Adipocyte (in vitro differentiated cells): ENCODE data around the gene PRSS3.
"Not testable (repeated sequence)": the region's sequence is repeated elsewhere in the genome, so short reads cannot be mapped to it uniquely, and the experiment has no call there.

ENCODE experiments used
- DNase-seq: peaks from one replicate; pipeline ENCODE4 v3.0.0-alpha.2; 2015; ENCODE audit warnings: low read depth
- H3K27me3 ChIP-seq: replicated peaks from 2 replicates; pipeline ENCODE4 v1.7.0; 2013; ENCODE audit warnings: mild to moderate bottlenecking, low read length, moderate library complexity; ENCODE audit not compliant: control insufficient read depth, insufficient read depth
- H3K36me3 ChIP-seq: 2 replicates; pipeline ENCODE4 v1.7.0; 2013; ENCODE audit warnings: low read length, mild to moderate bottlenecking, moderate library complexity; ENCODE audit not compliant: control insufficient read depth, insufficient read depth, severe bottlenecking
- H3K4me1 ChIP-seq: 2 replicates; pipeline ENCODE4 v1.7.0; 2013; ENCODE audit warnings: mild to moderate bottlenecking, low read length, moderate library complexity; ENCODE audit not compliant: control insufficient read depth, insufficient read depth
- H3K4me3 ChIP-seq: 2 replicates; pipeline ENCODE4 v1.7.0; 2013; ENCODE audit warnings: mild to moderate bottlenecking, low read length, moderate library complexity
- H3K9ac ChIP-seq: 2 replicates; pipeline ENCODE4 v1.7.0; 2013; ENCODE audit warnings: mild to moderate bottlenecking, low read length, moderate library complexity
- H3K9me3 ChIP-seq: 2 replicates; pipeline ENCODE4 v1.7.0; 2013; ENCODE audit warnings: mild to moderate bottlenecking, low read length, moderate library complexity; ENCODE audit not compliant: control insufficient read depth

PRSS3 gene

GRCh38 chr9:33765411-33765810 lies 29.9 kb upstream of the PRSS3 start:
- H3K36me3 ChIP-seq, result no peaks in the 10 kb centered on the region
- peaks cover 2% of the 10 kb centered on the region for H3K4me1 ChIP-seq
- H3K4me3 ChIP-seq, result no peak overlapping the region
- no peaks in the 10 kb centered on the region for H3K27me3 ChIP-seq
- no peaks in the 10 kb centered on the region for H3K9me3 ChIP-seq
- DNase-seq, result peak; percentile 46
- no peak overlapping the region for H3K9ac ChIP-seq

DNA sequence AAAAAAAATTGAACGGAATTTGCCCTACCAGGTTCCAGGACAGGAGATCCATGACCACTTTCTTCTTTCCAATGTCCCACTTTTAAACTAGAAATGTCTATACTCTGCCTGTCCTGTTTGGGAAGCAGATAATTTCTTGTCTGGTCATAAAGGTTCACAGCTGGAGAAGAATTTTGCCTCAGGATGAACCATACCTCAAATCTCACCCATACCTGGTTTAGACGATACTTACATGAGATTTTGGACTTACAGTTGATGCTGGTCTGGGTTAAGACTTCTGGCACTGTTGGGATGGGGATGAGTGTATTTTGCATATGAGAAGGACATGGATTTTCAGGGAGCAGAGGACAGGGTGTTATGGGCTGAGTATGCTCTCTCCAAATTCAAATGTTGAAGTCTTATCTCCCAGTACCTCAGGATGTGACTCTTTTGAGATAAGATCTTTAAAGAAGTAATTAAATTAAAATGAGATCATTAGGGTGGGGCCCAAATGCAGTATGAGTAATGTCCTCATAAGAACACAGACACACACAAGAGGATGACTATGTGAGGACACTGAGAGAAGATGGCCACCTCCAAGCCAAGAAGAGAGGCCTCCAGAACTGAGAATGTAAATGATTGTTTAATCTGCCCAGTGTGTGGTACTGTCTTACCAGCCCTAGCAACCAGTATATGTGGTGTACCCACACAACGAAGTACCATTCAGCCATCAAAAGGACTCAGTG lies 25.0 kb upstream of the PRSS3 start:
- not testable (repeated sequence) for H3K27me3 ChIP-seq, H3K36me3 ChIP-seq, H3K9ac ChIP-seq, H3K4me1 ChIP-seq, H3K4me3 ChIP-seq, H3K9me3 ChIP-seq
- peak; percentile 18 for DNase-seq

DNA sequence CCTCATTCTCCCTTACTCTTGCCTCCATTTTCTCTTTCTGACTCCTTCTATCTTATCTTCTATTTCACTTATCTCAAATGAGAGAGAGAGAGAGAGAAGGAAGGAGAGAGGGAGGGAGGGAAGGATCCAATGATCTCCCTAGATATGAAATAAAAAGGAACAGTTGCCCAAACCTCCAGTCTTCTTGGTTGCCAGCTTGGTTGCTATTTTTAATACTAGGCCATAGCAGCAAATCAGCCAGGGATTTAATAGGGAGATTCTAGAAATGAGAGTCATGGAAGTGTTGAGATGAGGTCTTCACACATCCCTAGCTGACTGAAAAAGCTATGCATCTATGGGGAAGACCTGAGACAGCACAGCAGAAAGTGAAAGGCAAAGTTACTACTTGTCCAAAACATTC lies 22.2 kb upstream of the PRSS3 start:
- not testable (repeated sequence) for H3K4me1 ChIP-seq, H3K4me3 ChIP-seq, H3K9ac ChIP-seq, H3K27me3 ChIP-seq, H3K36me3 ChIP-seq, H3K9me3 ChIP-seq, DNase-seq

DNA sequence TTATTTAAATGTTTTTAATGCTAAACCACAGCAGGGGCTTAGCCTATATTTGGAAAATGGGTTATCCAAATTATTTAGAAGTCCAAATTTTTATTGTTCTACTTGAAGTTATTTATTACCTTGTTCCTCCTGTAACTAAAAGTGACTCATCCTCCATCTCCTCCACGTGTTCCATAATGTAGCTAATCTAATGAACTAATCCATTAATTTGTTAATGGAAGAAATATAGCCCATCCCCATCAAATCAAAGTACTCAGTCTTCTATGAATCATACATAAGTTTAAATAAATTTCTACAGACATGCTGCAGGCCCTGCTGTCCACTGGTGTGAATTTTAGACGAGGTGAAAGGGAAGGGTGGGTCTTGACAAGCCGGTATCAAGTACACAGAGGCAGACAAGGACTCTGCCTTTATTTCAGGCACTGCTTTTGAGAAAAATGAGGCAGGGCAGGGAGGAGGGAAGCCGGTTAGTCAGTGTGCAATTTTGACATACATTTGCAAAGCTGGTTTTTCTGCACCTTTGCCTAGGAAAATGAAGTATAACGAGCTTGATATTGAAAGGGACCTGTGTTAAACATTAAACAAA lies 21.2 kb upstream of the PRSS3 start:
- H3K4me3 ChIP-seq, H3K9me3 ChIP-seq, H3K27me3 ChIP-seq, DNase-seq, H3K36me3 ChIP-seq, H3K9ac ChIP-seq, H3K4me1 ChIP-seq: not testable (repeated sequence)

GRCh38 chr9:33776578-33776977 lies 18.8 kb upstream of the PRSS3 start:
- Histone ChIP-seq H3K36me3 (no peaks in the 10 kb centered on the region), H3K4me3 (no peak overlapping the region), H3K9me3 (peaks cover 4% of the 10 kb centered on the region), H3K9ac (no peak overlapping the region), H3K4me1 (peaks cover 15% of the 10 kb centered on the region), H3K27me3 (no peaks in the 10 kb centered on the region)
- DNase-seq, result no peak

DNA sequence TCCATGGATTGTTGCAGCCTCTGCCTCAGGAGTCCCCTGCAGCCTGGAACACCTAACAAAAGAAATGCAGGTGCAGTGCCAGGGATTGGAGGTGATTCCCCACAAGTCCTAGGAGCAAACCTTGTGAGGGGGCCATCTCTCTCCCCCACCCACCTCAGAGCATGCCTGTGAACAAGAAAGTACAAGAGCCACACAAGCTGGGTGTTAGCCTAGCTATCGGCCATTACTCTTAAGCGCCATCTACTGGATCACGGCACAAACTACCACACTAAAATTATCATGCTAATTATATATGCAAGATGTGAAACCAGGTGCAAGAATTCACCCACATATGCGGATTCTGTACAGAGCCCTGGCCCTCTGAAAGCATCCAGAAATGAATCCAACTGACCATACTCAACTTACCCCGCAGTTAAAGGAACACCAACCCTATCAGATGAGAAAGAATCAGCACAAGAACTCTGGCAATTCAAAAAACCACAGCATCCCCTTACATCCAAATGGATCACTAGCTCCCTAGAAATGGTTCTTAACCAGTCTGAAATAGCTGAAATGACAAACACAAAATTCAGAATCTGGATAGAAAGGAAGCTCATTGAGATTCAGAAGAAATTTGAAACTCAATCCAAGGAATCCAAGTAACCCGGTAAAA lies 16.5 kb upstream of the PRSS3 start:
- no peak overlapping the region for H3K4me3 ChIP-seq
- DNase-seq, result peak; percentile 87
- peaks cover 4% of the 10 kb centered on the region for H3K9me3 ChIP-seq
- peak overlapping the region; percentile 5 for H3K9ac ChIP-seq
- H3K4me1 ChIP-seq, result peaks cover 27% of the 10 kb centered on the region
- no peaks in the 10 kb centered on the region for H3K27me3 ChIP-seq
- H3K36me3 ChIP-seq, result no peaks in the 10 kb centered on the region

GRCh38 chr9:33780276-33780675 lies 15.1 kb upstream of the PRSS3 start:
- Histone ChIP-seq H3K27me3 (no peaks in the 10 kb centered on the region), H3K36me3 (no peaks in the 10 kb centered on the region), H3K9me3 (peaks cover 4% of the 10 kb centered on the region), H3K4me1 (peaks cover 27% of the 10 kb centered on the region), H3K4me3 (no peak overlapping the region), H3K9ac (no peak overlapping the region)
- DNase-seq, result no peak

DNA sequence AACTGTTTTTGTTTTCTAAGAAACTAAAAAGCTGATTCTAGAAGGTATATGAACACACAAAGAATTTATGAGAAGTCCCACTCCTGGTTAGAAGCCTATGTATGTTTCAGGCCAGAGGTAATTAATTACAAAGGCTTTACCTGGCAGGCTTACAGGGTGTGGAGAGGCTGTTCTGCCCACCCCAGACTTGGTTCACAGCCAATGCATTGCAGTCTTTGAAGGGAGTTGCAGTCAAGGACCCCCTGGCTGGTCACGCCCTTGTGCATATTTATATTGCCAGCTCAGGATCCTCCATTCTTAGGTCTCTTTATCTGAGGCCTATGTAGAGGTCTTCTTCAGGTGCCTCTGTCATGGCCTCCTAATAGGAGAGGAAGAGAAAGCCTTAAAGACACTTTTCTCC lies 13.6 kb upstream of the PRSS3 start:
- H3K27me3 ChIP-seq, result no peaks in the 10 kb centered on the region
- H3K36me3 ChIP-seq, result no peaks in the 10 kb centered on the region
- H3K4me1 ChIP-seq, result peaks cover 27% of the 10 kb centered on the region
- H3K9ac ChIP-seq, result no peak overlapping the region
- no peaks in the 10 kb centered on the region for H3K9me3 ChIP-seq
- no peak for DNase-seq
- H3K4me3 ChIP-seq, result no peak overlapping the region

- peak; percentile 65 for DNase-seq
- Histone ChIP-seq H3K4me1 (peaks cover 27% of the 10 kb centered on the region), H3K27me3 (no peaks in the 10 kb centered on the region), H3K4me3 (no peak overlapping the region), H3K9me3 (no peaks in the 10 kb centered on the region), H3K9ac (no peak overlapping the region), H3K36me3 (no peaks in the 10 kb centered on the region)
These were observed 12.8 kb upstream of the PRSS3 start for GRCh38 chr9:33782395-33783152.

GRCh38 chr9:33785914-33786313 lies 9.4 kb upstream of the PRSS3 start:
- H3K9me3 ChIP-seq, result no peaks in the 10 kb centered on the region
- H3K4me3 ChIP-seq, result no peak overlapping the region
- peaks cover 11% of the 10 kb centered on the region for H3K4me1 ChIP-seq
- no peaks in the 10 kb centered on the region for H3K27me3 ChIP-seq
- no peaks in the 10 kb centered on the region for H3K36me3 ChIP-seq
- no peak overlapping the region for H3K9ac ChIP-seq
- no peak for DNase-seq

GRCh38 chr9:33786681-33787080 lies 8.7 kb upstream of the PRSS3 start:
- no peaks in the 10 kb centered on the region for H3K27me3 ChIP-seq
- no peaks in the 10 kb centered on the region for H3K36me3 ChIP-seq
- H3K9ac ChIP-seq, result no peak overlapping the region
- no peak overlapping the region for H3K4me3 ChIP-seq
- no peaks in the 10 kb centered on the region for H3K9me3 ChIP-seq
- no peak for DNase-seq
- peaks cover 11% of the 10 kb centered on the region for H3K4me1 ChIP-seq
